ENCODE results near the gene RUNX2. TPM values are rescaled to one million over a fixed set of nuclear protein-coding genes. Genes with fewer than 3 reads are reported as not detected.

RUNX2 gene
- total and polyA plus RNA-seq, 10 of the 15 experiments (the other 5 are each of a cell fraction or from before 2014, with no cell fraction given) = 0.01 to 0.77 (median 0.15) TPM; not detected in 3

GRCh38 chr6:45552536-45552935 lies 224.4 kb downstream of the RUNX2 start (continued):
- no peak for TF ChIP-seq ZBTB40 (IDR thresholded peaks at IDR 0.05; ENCODE audit: borderline replicate concordance)

GRCh38 chr6:45553730-45554344 lies 225.7 kb downstream of the RUNX2 start:
- BruUV-seq (replicated peaks) = no TSS peak
- H3K4me2 ChIP-seq (ENCODE audit: control insufficient read depth, insufficient read depth) = no peak overlapping the region
- FAIRE-seq = peak; percentile 71
- no peak for TF ChIP-seq EED (IDR thresholded peaks at IDR 0.05; ENCODE audit: low read depth)
- TF ChIP-seq BCL3 (IDR thresholded peaks at IDR 0.05; ENCODE audit: borderline replicate concordance, insufficient read depth, low read depth, low read length, poor library complexity, severe bottlenecking) = peak; percentile 15
- intact Hi-C loops (cut with micrococcal nuclease; ENCODE audit: unreplicated experiment) (no loop called here), in situ Hi-C loops (cut with MboI) (no loop called here)
- ChIA-PET POLR2A (no interaction called here), SMC1A (ENCODE audit: uncharacterized antibody, unreplicated experiment) (no interaction called here), CTCF (interaction anchor here (1.2 kb wide), 1 partner anchor 24 kb away, joined by 3 read pairs; no protein-coding TSS in a partner anchor), RAD21 (ENCODE audit: unreplicated experiment) (no interaction called here)
- H3K9ac ChIP-seq (ENCODE audit: control insufficient read depth, insufficient read depth, low read length) = no peak overlapping the region
- H3K27ac ChIP-seq (ENCODE audit: control insufficient read depth, insufficient read depth) = no peak overlapping the region
- H3K9me3 ChIP-seq (replicated peaks; ENCODE audit: control insufficient read depth, insufficient read depth, low read length) = no peaks in the 10 kb centered on the region; the same call in 2 of the 3 replicates
- no peaks in the 10 kb centered on the region for H3K79me2 ChIP-seq (ENCODE audit: control insufficient read depth, insufficient read depth, low read length)
- 80% methylated on average over 4 of the region's 4 CpGs for WGBS (ENCODE audit: insufficient coverage, insufficient replicate concordance, low lambda C conversion rate, missing lambda C conversion rate)
- no peak for DNase-seq (ENCODE audit: low read depth, low spot score)
- H2AFZ ChIP-seq (ENCODE audit: control insufficient read depth, low read depth, low read length) = no peak overlapping the region
- H3K36me3 ChIP-seq (ENCODE audit: control insufficient read depth in 2 of 2, insufficient read depth in 2 of 2, low read length in 1 of 2) = no peaks in the 10 kb centered on the region
- no peaks in the 10 kb centered on the region for H3K4me1 ChIP-seq (ENCODE audit: control insufficient read depth, insufficient read depth, low read length)
- peaks cover 0 to 2% of the 10 kb centered on the region in 2 experiments; a peak in 3 of 4 replicates for H3K27me3 ChIP-seq (replicated peaks in 1 of 2; ENCODE audit: control insufficient read depth in 2 of 2, insufficient read depth in 2 of 2, low read length in 1 of 2)
- no peaks in the 10 kb centered on the region for H4K20me1 ChIP-seq (ENCODE audit: control insufficient read depth, insufficient read depth)
- no peak for ATAC-seq
- H3K4me3 ChIP-seq = no peak overlapping the region
